Glomerular visceral epithelial cell (primary cell): ENCODE results near the gene OLFM2.

Experiments
- DNase-seq: peaks from one replicate; pipeline ENCODE4 v3.0.0-alpha.2; 2016; ENCODE audit errors: extremely low spot score

OLFM2 gene

GRCh38 chr19:9909251-9909650, 27.1 kb downstream of the OLFM2 start:
- DNase-seq = no peak

GRCh38 chr19:9906475-9907087, 29.7 kb downstream of the OLFM2 start:
- no peak for DNase-seq

DNA sequence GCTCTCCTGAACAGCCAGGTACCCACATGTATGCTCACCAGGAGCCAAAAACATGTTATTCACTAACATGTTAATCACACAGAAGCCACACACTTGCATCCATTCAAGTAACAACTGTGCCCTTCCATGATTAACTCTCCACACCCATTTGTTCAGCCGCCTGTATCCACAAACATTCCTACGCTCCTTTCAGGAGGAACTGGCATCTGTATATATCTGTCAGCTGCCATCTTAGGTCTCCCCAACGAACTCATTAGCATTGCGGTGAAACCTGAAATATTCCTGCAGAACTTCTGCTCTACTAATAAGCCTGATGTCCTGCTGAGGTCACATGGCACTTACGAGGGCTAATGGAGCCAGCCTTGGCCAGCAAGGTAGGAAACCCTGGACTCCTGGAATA, 33.0 kb downstream of the OLFM2 start:
- peak; percentile 15 for DNase-seq

DNA sequence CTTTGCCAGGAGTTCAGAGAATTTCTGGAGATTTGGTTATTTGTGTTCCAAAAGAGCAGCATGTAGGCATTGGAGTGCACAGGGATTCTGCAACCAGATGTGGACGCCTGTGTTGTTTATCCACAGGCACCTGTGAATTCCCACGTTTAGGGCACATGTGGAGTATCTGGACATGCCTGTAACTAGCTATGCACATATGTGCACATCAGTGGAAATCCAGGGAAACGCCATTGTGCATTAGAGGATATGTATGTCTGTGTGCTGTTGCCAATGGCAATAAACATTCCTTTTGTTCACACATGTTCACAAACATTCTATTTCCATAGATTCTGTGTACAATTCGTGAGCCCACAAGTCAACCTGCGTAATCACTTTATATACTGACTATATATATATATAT, 34.7 kb downstream of the OLFM2 start:
- DNase-seq = no peak

DNA sequence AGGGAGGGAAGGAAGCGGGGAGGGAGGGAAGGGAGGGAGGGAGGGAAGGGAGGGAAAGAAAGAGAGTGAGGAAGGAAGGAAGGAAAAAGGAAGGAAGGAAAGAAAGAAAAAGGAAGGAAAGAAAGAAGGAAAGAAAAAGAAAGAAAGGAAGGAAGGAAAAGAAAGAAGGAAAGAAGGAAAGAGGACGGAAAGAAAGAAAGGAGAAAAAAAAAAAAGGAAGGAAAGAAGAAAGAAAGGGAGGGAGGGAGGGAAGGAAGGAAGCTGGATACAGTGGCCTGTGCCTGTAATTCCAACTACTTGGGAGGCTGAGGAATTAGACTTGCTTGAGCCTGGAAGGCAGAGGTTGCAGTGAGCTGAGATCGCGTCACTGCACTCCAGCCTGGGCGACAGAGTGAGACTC, 35.3 kb downstream of the OLFM2 start:
- no peak for DNase-seq

- no peak for DNase-seq
These were observed 44.5 kb downstream of the OLFM2 start for GRCh38 chr19:9891609-9892373.

- DNase-seq = no peak
These were observed 51.2 kb downstream of the OLFM2 start for GRCh38 chr19:9885077-9885552.

- DNase-seq = no peak
These were observed 52.6 kb downstream of the OLFM2 start for GRCh38 chr19:9883764-9884163.

- DNase-seq = no peak
These were observed 53.0 kb downstream of the OLFM2 start for GRCh38 chr19:9883231-9883758.

DNA sequence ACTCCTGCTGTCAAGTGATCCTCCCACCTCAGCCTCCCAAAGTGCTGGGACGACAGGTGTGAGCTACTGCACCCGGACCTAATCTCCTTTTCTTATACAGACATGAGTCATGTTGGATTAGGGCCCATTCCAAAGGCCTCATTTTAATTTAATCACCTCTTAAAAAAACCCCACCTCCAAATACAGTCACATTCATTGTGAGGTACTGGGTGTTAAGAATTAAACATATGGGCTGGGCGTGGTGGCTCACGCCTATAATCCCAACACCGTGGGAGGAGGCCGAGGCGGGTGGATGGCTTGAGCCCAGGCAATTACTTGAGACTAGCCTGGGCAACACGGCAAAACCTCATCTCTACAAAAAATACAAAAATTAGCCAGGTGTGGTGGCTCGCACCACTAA, 54.6 kb downstream of the OLFM2 start:
- DNase-seq = no peak

GRCh38 chr19:9878511-9879196, 57.7 kb downstream of the OLFM2 start:
- no peak for DNase-seq

DNA sequence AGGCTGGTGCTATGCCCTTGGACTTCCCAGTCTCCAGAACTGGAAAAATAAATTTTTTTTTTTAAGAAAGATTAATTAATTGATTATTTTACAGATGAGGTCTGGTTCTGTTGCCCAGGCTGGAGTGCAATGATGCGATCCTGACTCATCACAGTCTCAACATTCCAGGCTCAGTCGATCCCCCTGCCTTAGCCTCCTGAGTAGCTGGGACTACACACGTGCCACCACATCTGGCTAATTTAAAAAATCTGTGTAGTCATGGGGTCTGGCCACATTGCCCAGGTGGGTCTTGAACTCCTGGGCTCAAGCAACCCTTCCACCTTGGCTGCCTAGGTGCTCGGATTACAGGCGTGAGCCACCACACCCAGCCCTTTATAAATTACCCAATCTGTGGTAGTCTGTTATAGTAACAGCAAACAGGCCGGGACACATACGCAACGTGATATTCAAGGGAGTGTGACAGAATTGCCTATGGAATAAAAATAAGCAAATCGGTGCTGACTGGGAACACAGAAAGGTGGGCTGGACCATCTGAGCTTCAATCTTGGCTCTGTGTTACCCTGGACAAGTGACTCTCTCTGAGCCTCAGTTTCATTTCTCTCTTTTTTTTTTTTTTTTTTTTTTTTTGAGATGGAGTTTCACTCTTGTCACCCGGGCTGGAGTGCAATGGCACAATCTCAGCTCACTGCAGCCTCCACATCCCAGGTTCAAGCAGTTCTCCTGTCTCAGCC, 58.4 kb downstream of the OLFM2 start:
- DNase-seq = no peak

DNA sequence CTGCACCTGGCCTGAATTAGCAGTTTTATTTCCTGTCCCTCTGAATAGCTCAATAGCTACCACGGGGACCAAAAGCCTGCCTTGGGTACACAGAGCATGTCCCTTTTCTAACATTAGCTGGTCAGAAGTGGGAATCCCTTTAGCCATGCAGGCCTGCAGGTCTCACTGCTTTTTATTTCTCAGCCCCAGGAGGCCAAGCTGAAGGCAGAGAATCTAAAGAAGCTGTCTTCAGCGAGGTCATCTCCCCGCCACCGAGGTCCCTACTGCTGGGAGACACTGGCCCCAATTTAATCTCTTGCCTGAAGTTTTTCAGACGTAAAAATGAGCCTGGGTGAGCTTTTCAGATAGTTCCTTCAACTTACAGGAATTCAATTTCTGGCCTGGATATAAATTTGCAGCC, 60.5 kb downstream of the OLFM2 start:
- no peak for DNase-seq

- DNase-seq = no peak
These were observed 61.2 kb downstream of the OLFM2 start for GRCh38 chr19:9875031-9875627.

GRCh38 chr19:9872618-9873242, 63.6 kb downstream of the OLFM2 start:
- no peak for DNase-seq

- DNase-seq = no peak
These were observed 64.5 kb downstream of the OLFM2 start for GRCh38 chr19:9871626-9872338.

- DNase-seq = no peak
These were observed 67.2 kb downstream of the OLFM2 start for GRCh38 chr19:9868983-9869617.

DNA sequence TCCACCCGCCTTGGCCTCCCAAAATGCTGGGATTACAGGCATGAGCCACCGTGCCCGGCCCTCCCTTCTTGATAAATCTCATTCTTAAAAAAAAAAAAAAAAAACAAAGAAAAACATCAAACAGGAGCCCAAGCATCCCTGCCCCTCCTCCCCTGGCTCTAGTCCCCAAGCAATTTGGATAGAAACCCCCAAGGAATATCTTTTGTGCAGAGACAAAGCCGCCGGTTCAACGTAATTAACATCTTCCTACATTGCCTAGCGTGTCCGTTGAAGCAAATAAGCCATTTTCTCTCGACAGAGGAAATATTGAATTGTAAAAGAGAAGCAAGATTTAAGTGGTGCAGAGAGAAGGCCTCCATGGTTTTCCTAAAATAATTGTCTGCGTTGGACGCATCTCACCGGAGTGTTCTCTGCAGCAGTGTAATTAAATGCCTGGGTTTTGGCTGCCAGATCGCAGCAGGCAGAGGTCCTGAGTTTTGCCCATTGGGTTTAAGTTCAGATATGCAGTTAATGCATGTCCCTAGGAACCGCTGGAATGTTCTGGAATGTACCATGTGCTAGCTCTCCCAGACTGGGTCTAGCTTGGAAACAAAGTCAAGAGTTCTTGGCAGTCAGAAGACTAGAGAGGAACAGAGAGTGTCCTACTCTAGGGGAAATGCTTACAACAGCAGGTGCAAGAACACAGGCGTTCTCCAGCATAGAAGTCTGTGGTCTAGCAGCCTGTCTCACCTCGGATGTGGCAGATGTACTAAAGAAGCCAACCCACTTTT, 70.4 kb downstream of the OLFM2 start:
- no peak for DNase-seq

DNA sequence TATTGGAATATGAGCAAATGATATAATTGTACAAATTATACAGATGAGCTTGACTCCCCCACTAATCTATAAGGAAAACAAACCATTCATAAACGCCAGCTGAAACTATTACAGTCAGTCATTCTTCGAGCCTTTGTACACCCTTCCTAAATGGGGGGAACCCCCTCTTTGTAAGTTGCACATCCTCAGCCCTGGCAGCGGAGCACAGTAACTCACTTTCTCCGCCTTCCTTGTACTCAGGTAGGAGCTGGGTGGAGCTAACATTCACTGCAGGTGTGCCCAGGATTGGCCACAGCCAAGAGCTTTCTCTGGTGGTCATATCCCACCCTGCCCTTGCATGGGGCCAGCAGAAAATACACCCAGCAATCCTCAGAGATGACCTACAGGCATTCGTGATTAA, 72.6 kb downstream of the OLFM2 start:
- DNase-seq = no peak
